HG03135 (cell line): Measurements from ENCODE around the gene U2AF1L4.
"Not testable (repeated sequence)": the region's sequence is repeated elsewhere in the genome, so short reads cannot be mapped to it uniquely, and the experiment has no call there.

ENCODE experiments used
- ATAC-seq: cut with Tn5 transposase; IDR thresholded peaks from one replicate; pipeline ENCODE4 v1.9.1; 2021; ENCODE audit warnings: mild to moderate bottlenecking, moderate library complexity; ENCODE audit not compliant: unreplicated experiment

The U2AF1L4 gene

GRCh38 chr19:35727956-35728706 is 17.1 kb downstream of the U2AF1L4 start:
- no peak for ATAC-seq

GRCh38 chr19:35727053-35727955 is 17.9 kb downstream of the U2AF1L4 start:
- ATAC-seq = no peak

- no peak for ATAC-seq
These were observed 19.9 kb downstream of the U2AF1L4 start for GRCh38 chr19:35725216-35725861.

GRCh38 chr19:35724560-35724959 is 20.7 kb downstream of the U2AF1L4 start:
- no peak for ATAC-seq

- ATAC-seq = not testable (repeated sequence)
These were observed 21.1 kb downstream of the U2AF1L4 start for GRCh38 chr19:35724132-35724531.

GRCh38 chr19:35723671-35724070 is 21.5 kb downstream of the U2AF1L4 start:
- ATAC-seq = no peak

GRCh38 chr19:35722897-35723296 is 22.3 kb downstream of the U2AF1L4 start:
- ATAC-seq = no peak

GRCh38 chr19:35722461-35722860 is 22.8 kb downstream of the U2AF1L4 start:
- no peak for ATAC-seq

GRCh38 chr19:35721374-35721773 is 23.8 kb downstream of the U2AF1L4 start:
- ATAC-seq = no peak

- no peak for ATAC-seq
These were observed 24.6 kb downstream of the U2AF1L4 start for GRCh38 chr19:35720648-35721047.

GRCh38 chr19:35720163-35720524 is 25.1 kb downstream of the U2AF1L4 start:
- no peak for ATAC-seq

GRCh38 chr19:35719402-35720162 is 25.6 kb downstream of the U2AF1L4 start:
- no peak for ATAC-seq

GRCh38 chr19:35718345-35719041 is 26.7 kb downstream of the U2AF1L4 start:
- ATAC-seq = no peak

GRCh38 chr19:35717665-35718344 is 27.4 kb downstream of the U2AF1L4 start, which contains the start of gene KMT2B:
TSS of gene KMT2B (plus strand) at chr19:35718003. CDS start at chr19:35718019, 16 bp downstream.
- ATAC-seq = no peak

- peak; percentile 61 for ATAC-seq
These were observed 28.2 kb downstream of the U2AF1L4 start for GRCh38 chr19:35716801-35717664.

- ATAC-seq = peak; percentile 4
These were observed 29.0 kb downstream of the U2AF1L4 start for GRCh38 chr19:35715981-35716800.

GRCh38 chr19:35715355-35715809 is 29.8 kb downstream of the U2AF1L4 start:
- no peak for ATAC-seq
